HL-60 (cell line): ENCODE measurements around the gene FCRL4.

Experiments
- CTCF ChIP-seq: IDR thresholded peaks from one replicate; pipeline ENCODE4 v1.5.1; 2011; ENCODE audit warnings: low read length, control low read depth, inconsistent platforms; ENCODE audit not compliant: insufficient read depth
- REST ChIP-seq: IDR thresholded peaks from 2 replicates; pipeline ENCODE4 v1.6.1; 2012; ENCODE audit warnings: low read depth; ENCODE audit not compliant: insufficient replicate concordance

DNA sequence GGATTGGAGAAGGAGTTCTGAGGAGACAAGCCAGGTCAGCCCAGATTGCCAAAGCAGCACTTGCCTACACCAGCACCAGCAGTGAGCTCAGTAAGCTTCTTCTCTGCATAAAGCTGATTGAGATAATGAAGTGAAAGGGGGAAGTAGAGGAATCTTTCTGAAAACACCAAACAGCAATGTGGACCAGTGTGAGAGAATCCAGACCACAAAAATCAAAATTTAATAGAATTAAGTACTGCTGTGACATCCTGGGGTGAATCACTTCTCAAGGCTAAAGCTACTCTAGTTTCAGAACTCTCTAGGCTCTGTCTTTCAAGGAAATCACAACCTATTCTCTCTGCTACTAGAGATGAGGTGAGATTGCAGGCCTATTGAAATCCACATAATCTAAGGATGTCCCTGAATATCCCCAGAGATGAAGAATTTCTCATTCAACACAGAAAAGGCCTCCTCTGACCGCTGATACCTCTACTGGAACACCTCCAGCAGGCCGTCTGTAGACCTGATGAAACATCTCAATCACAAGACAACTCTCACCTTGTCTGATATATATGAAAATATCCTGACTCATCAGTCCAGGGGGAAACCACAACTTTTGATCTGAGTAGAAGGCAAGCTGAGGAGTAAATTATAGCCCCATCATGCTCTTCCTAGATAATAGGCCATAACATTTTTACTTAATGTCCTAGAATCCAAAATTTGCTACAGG, at the start of gene FCRL4:
- TF ChIP-seq CTCF (no peak), REST (no peak)
